ENCODE results near the gene VPS9D1. TPM values are rescaled to one million over a fixed set of nuclear protein-coding genes. Genes with fewer than 3 reads are reported as not detected.

Gene VPS9D1
- total RNA-seq, 1 donor from 2014 or later: 17.3 TPM

GRCh38 chr16:89717688-89718505, 2.8 kb downstream of the VPS9D1 start:
- TF ChIP-seq CTCF (conservative IDR thresholded peaks at IDR 0.05): no peak
- peaks cover 17% of the 10 kb centered on the region for H3K4me1 Mint-ChIP-seq (ENCODE audit: unreplicated experiment)
- no peak for DNase-seq (ENCODE audit: extremely low spot score, unreplicated experiment)
- H3K27me3 Mint-ChIP-seq: no peaks in the 10 kb centered on the region
- peaks cover 6% of the 10 kb centered on the region for H3K36me3 Mint-ChIP-seq
- H3K27ac Mint-ChIP-seq: peak overlapping the region; percentile 83
- no peaks in the 10 kb centered on the region for H3K9me3 Mint-ChIP-seq
- peak overlapping the region; percentile 62 for H3K4me3 Mint-ChIP-seq

- no peak for TF ChIP-seq CTCF (conservative IDR thresholded peaks at IDR 0.05)
- H3K9me3 Mint-ChIP-seq: no peaks in the 10 kb centered on the region
- no peaks in the 10 kb centered on the region for H3K27me3 Mint-ChIP-seq
- peak overlapping the region; percentile 53 for H3K27ac Mint-ChIP-seq
- peaks cover 13% of the 10 kb centered on the region for H3K4me1 Mint-ChIP-seq (ENCODE audit: unreplicated experiment)
- no peak for DNase-seq (ENCODE audit: extremely low spot score, unreplicated experiment)
- peak overlapping the region; percentile 55 for H3K4me3 Mint-ChIP-seq
- H3K36me3 Mint-ChIP-seq: peaks cover 4% of the 10 kb centered on the region
Observed at GRCh38 chr16:89716916-89717687, 3.6 kb downstream of the VPS9D1 start.

- Mint-ChIP-seq H3K4me3 (no peak overlapping the region), H3K27me3 (no peaks in the 10 kb centered on the region), H3K4me1 (ENCODE audit: unreplicated experiment) (peaks cover 13% of the 10 kb centered on the region), H3K9me3 (no peaks in the 10 kb centered on the region), H3K36me3 (peaks cover 4% of the 10 kb centered on the region), H3K27ac (no peak overlapping the region)
- TF ChIP-seq CTCF (conservative IDR thresholded peaks at IDR 0.05): no peak
- no peak for DNase-seq (ENCODE audit: extremely low spot score, unreplicated experiment)
Observed at GRCh38 chr16:89716493-89716892, 4.2 kb downstream of the VPS9D1 start.

- TF ChIP-seq CTCF (conservative IDR thresholded peaks at IDR 0.05): no peak
- Mint-ChIP-seq H3K27ac (no peak overlapping the region), H3K9me3 (no peaks in the 10 kb centered on the region), H3K4me3 (peak overlapping the region; percentile 77), H3K27me3 (no peaks in the 10 kb centered on the region), H3K36me3 (peaks cover 4% of the 10 kb centered on the region), H3K4me1 (ENCODE audit: unreplicated experiment) (no peaks in the 10 kb centered on the region)
- no peak for DNase-seq (ENCODE audit: extremely low spot score, unreplicated experiment)
Observed at GRCh38 chr16:89712274-89712781, 8.4 kb downstream of the VPS9D1 start.

- no peak for TF ChIP-seq CTCF (conservative IDR thresholded peaks at IDR 0.05)
- Mint-ChIP-seq H3K4me3 (peak overlapping the region; percentile 77), H3K27me3 (no peaks in the 10 kb centered on the region), H3K27ac (no peak overlapping the region), H3K9me3 (no peaks in the 10 kb centered on the region), H3K36me3 (peaks cover 4% of the 10 kb centered on the region), H3K4me1 (ENCODE audit: unreplicated experiment) (no peaks in the 10 kb centered on the region)
- DNase-seq (ENCODE audit: extremely low spot score, unreplicated experiment): no peak
Observed at GRCh38 chr16:89711601-89712273, 9.0 kb downstream of the VPS9D1 start.
